NCI-H2171 (cell line): ENCODE measurements around the gene PADI3.
A peak's percentile ranks its signal among the peaks of the same experiment; 100 is the strongest.
"Not testable (repeated sequence)": the region's sequence is repeated elsewhere in the genome, so short reads cannot be mapped to it uniquely, and the experiment has no call there.

ENCODE experiments used
- DNase-seq: peaks from one replicate; lab custom pipeline; 2025; lab: John Stamatoyannopoulos, UW

PADI3 gene

DNA sequence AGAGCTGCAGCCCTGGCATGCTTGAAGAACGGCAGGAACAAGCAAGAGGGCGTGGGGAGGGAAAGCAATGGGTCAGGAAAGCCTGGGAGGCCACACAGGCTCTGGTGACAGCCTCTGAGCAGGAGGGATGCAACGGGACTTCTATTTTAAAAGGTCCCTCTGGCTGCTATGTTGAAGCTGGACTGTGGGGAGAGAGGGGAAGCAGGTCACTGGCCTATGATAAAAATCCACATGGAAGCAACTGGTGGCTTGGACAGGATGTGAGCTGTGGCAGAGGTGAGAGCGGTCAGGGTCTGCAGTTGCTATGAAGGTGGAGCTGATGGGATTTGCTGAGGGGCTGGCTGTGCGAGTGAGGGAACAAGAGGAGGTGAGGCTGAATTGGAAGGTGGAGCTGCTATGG lies 32.8 kb upstream of the PADI3 start:
- no peak for DNase-seq

DNA sequence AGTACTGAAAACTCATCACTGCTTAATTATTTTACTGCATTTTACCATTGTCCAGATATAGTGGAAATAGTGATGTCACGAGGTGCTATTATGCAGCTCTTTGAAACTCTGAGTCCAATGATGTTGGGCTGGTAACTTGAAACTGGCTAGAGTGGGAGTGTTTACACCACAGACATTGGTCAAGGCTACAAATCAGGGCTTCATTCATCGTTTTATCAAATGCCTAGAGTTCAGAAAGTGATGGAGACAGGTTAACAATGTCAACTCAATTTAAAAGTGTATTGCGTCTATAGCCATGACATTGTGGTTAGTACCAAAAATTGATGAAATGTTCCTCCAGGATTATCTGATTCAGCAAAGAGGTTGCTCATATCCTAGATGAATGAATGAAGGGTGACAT lies 31.3 kb upstream of the PADI3 start:
- no peak for DNase-seq

DNA sequence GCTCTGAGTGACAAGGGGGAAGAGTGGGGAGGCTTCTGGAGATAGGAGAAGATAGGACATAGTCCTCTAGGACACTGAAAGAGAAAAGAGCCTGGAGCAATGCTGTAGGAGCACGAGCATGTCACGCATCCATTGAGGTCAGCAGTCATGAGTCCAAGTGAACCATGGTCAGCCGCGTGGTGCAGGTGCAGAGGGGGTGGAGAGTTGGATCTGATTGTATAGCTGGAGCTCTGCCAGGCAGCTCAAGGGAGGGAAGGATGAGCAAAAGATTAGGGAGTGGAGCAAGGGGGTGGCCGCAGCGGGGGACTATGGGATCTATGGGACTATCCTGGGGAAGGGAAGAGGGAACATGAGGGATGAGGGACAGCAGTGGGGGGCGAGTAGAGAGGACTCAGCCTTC lies 30.0 kb upstream of the PADI3 start:
- DNase-seq = no peak

DNA sequence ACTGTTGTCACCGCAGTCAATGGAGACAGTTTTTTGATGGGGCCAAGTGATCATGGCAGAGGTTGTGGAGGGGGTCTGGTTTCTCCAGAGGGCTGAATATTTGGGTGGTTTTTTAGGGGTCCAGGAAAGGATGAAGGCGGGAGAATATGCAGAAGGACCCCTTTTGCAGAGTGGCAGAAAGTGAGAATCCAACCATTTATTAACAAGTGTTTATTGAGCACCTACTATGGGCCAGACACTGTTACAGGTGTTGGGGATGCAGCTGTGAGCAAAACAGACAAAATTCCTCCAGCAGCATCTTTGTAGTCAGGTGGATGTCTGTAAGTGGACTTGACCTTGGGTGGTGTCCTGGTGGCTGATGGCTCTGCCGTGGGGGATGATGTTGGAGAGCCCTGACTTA lies 28.6 kb upstream of the PADI3 start:
- no peak for DNase-seq

DNA sequence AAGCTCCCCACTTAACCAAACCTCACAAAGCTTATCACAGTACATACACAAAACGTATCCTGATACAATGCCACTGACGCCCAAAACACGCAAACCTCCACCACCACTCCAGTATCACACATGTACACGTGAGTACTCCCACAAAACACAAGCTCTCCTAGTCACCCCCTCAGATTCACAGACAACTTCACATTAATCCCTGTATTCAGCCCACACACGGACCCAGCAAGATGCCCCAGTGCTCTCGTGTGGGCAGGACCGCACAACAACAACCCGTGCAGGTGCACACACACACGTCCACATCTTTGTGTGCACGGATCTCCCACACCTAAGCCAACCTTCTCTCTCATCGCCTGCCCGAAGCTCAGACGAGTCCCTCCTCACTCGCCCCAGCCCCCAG lies 26.3 kb upstream of the PADI3 start:
- DNase-seq = no peak

DNA sequence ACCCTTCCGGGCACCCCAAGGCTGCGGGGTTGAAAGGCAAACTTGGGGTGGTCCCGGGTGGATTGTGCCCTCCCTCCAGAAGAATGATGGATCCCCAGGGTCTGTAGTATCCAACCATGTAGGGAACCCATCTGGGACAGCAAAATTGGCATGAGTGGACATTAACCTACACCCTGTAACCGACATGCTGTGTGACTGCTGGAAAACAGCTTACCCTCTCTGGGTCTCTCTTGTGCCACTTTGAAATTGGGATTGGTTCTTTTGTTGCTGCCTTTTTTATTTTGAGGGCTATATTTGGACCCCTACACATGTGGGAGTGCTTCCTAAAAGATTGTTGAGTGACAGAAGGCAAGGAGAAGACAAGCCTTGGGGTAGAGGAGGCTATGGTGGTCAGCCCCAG lies 24.5 kb upstream of the PADI3 start:
- DNase-seq = no peak

DNA sequence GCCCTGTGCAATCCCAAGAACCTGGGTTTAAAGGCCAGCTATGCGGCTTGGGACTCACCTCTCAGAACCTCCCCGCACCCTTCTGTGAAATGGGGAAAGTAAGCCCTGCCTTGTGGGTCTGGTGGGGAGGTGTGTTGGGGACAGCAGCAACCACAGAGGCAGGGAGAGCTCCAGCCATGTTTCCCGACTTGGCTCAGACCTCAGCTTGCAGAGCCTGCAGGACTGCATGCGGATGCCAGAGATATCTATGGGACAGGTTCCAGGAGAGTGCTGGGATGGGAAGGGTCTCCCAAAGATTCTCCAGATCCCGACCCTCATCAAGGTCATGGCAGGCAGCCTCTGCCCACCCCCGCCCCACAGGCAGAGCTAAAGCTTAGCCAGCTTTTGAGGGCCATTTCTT lies 23.8 kb upstream of the PADI3 start:
- DNase-seq = no peak

DNA sequence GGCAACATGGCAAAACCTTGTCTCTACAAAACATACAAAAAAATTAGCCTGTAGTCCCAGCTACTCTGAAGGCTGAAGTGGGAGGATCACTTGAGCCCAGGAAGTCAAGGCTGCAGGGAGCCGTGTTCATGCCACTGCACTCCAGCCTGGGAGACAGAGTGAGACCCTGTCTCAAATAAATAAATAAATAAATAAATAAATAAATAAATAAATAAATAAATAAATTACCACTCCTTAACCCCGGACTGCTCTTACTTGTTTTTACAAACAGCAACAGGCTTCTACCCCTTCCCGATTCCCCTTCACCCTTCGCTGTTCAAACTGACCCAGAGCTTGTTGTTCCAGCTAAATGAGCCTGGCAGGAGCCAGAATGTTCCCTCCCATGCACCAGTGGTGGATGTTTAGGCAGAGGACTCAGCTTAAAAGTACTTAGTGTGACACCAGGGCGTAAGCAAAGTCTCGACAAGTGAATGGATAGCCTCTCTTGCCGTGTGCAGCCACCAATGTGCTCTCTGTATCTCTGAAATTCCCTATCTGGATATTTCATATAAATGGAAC lies 21.5 kb upstream of the PADI3 start:
- no peak for DNase-seq

DNA sequence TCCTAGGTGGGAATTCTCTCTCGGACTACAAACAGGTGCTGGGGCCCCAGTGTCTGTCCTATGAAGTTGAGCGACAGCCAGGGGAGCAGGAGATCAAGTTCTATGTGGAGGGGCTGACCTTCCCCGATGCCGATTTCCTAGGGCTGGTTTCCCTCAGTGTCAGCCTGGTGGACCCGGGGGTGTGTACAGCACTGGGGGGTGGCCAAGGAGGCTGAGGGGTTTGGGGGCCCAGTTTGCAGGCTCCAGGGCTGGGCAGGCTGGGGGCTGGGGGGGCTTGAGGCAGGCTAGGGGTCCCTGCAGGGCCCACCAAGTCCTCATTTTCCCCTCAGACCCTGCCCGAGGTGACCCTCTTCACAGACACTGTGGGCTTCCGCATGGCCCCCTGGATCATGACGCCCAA lies 20.3 kb upstream of the PADI3 start:
- DNase-seq = no peak

DNA sequence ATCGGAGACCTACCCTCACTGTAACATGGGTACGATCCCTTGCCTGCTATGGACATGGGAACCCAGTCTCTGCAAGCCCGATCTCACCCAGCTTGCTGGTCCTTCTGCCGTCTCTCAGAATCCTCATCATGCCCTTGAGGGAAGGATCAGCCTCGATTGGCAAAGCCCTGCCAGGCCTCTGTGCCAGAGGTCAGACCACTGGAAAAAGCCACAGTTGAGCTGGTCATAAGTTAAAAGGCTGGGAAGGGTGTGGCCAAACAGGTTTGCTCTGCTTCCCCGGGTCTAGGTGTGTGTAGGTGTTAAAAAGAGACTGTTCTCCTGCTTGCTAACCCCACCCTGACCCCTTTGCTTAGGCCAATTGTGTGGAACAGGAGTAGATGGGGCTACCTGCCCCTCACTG lies 19.5 kb upstream of the PADI3 start:
- no peak for DNase-seq

DNA sequence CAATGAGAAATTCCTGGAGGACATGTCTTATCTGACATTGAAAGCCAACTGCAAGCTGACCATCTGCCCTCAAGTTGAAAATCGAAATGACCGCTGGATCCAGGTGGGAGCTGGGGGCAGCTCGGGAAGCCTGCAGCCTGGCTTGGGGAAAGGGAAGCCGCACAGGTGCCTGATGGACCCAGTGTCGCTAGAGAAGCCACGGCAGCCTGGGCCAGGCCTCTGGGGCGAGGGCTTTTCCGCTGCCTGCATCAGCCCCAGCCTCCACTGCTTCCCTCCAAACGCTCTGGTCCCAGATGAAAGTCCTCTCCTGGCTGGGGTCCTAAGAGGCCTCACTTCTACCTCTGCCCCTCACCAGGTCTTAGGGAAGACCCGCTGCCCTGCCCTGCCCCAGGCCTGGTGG lies 18.8 kb upstream of the PADI3 start:
- DNase-seq = no peak

DNA sequence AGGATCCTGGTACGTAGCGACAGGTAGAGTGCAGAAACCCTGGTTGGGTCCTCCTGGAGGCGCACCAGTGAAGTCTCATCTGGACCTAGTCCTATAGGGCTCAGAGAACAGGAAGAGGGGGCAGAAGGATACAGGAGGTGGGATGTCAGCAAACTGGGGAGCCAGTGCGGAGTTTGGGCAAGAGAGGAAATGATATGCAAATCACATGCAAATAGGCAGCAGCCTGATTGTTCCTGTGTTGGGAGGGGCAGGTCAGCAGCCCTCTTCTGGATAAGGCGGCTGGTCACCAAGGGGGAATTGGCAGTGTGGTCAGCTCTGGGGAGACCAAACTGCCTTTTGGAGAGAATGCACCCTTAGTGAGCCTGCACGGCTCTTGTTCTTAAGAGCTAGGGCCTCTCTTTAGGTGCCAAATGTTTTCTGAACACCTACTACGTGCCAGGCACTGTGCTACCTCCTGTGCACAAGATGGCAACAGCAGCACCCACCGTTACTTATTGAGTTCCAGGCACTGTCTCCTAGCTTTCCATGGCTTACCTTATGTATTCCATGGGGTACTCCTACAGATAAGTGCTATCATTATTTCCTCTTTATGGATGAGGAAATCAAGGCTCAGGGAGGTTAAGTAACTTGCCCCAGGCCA lies 18.1 kb upstream of the PADI3 start:
- no peak for DNase-seq

DNA sequence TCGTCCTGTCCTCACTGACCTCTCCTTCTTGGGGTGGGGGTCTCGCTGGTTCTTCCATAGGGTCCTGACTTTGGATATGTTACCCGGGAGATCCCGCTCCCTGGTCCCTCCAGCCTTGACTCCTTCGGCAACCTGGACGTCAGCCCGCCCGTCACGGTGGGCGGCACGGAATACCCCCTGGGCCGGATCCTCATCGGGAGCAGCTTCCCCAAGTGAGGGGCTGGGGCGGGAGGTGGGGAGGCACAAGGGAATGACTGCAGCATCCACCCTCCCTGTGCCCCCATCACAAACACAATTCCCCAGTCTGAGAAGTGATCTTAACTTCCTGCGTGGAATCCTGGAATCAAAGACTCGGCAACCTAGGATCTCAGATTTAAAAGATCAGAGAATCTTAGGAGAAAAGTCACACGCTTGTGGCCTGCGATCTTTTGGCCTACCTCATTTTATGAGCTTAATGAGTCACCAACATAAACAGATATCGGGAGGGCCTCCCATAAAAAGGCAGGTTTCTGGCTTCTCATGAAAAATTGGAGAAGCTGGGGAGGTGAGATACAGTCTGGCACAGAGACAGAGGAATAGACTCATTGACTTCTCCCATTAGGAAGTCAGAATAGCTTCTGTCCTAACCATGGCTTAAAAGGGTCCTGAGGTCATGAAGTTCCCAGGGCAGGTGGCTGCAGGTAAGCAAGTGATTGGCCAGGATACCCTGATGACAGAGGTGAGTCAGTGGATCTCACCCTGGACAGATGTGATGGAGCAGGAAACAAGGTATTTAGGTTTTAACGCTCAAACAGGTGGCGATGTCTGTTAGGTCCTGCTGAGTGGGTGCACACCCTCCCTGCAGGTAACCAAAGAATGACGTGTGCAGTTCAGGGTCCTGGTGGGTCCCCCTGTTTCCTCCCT lies 15.9 kb upstream of the PADI3 start:
- no peak for DNase-seq

DNA sequence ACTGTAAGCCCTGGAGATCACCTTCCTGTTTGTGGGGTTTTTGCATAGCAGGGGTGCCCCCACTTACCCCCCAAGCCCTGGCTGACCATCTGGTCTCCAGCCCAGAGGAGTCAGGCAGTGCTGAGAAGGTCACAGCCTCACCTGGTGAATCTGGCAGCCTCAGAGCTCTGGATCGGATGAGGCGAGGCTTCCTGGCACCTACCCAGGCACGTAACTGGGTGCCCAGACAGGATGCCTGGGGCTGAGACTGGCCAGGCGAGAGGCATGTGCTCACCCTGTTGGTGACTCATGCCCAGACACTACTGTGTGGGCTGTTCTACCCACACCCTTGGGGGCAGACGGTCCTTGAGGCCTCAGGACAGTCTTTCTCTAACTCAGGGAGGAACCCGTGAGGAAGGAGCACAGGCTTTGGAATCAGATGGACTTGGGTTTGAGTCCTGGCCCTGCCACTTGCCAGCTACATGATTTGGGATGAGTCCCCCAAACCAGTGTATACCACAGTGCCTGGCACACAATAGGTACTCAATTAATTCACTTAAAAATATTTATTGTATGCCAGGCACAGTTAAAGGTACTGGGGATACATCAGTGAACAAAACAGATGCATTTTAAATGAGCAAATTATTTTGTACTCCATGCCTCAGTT lies 15.1 kb upstream of the PADI3 start:
- no peak for DNase-seq

DNA sequence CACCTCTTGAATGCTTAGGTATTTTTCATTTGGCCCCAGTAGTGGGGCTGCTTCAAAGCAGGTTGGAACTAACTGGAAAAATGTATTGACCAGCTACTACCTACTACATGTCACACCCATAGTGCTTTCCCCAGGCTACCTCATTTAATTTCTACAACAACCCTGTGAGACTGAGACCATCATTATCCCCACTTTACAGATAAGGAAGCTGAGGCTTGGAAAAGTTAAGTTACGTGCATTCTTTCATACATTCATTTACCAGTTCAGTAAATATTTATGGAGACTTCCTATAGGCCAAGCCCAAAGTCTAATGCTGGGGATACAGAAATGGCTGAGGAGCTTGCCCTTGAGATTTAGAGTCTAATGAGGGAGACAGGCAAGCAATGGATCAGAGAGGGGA lies 14.5 kb upstream of the PADI3 start:
- DNase-seq = no peak

DNA sequence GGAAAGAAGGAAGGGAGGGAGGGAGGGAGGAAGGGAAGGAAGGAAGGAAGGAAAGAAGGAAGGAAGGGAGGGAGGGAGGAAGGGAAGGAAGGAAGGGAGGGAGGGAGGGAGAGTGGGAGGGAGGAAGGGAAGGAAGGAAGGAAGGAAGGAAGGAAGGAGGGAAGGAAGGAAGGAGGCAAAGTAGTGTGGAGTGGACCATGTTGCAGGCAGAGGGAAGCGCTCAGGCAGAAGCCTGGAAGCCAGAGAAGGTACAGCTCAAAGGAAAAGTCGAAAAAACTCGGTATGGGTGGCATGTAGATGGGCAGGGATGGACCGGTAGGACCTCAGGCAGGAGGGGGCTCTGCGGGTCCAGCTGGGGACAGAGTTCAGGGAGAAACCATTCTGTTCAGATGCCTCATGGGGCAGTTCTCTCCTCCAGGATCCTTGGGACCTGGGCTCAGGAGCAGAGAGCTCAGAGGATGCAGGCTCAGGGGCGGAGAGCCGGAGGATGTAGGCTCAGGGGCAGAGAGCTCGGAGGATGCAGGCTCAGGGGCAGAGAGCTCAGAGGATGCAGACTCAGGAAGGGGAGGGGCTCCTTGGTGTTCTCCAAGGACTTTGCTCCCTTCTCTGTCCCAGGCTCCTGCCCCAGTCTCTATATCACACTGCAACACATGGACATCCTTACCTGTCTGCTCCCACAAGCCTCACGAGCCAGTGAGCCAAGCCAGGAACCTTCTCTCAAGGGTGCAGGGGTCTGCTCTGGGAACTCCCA lies 13.6 kb upstream of the PADI3 start:
- no peak for DNase-seq

DNA sequence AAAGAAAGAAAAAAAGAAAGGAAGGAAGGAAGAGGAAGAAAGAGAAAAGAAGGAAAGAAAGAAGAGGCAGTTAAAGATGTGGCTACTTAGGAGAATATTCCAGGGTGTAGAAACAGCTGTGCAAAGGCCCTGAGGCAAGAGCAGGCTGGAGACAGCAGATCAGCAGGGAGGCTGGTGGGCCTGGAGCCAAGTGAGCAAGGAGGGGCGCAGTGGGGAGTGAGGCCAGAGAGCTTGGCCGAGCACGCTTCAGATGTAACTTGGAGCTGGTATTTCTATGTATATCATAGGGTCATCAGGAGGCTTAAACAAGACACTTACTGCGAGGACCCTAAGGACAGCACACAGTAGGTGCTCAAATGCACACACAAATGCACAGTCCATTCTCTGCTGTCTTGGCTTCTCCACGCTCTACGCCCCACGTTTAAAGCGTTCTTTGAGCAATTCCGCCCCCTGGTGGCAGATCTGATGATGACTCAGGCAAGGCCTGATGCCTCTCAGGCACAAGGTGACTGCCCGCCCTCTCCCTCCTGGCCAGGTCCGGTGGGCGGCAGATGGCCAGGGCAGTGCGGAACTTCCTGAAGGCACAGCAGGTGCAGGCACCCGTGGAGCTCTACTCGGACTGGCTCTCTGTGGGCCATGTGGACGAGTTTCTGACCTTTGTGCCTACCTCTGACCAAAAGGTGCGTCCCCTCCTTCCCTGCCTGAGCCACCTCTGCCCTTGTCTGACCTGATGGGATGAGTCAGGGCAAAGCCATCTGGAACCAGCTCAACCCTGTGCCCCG lies 11.9 kb upstream of the PADI3 start:
- peak; percentile 63 for DNase-seq

DNA sequence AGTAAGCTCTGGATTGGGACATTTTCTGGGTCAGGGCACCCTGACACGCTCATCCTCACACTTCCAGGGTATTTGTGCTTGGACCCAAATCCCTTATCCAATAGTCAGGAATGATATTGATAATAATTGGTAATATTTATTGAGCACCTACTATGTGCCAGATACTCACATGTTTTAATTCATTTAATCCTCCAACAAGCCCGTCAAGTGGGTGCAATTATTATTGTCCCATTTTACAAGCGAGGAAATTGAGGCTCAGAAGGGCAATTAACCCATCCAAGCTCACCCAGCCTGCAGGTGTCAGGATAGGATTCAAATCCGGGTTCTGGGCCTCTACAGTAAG lies 11.4 kb upstream of the PADI3 start:
- DNase-seq = no peak

DNA sequence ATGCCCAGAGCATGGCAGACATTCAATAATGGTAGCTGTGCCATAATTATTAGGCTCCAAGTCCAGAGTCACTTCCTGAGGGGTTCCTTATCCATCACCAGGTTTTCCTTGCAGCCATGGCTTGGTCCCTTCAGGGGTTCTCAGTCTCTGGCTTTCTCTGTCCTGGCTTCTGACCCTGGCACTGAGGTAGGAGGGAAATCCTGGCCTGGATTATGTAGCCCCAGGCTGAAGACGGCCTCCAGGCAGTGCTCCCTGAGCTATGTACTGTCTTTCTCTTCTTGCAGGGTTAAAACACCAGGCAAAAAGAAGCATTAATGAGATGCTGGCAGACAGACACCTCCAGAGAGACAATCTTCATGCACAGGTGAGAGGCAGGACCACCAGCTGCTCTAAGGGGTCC lies 9.5 kb upstream of the PADI3 start:
- DNase-seq = peak; percentile 74

DNA sequence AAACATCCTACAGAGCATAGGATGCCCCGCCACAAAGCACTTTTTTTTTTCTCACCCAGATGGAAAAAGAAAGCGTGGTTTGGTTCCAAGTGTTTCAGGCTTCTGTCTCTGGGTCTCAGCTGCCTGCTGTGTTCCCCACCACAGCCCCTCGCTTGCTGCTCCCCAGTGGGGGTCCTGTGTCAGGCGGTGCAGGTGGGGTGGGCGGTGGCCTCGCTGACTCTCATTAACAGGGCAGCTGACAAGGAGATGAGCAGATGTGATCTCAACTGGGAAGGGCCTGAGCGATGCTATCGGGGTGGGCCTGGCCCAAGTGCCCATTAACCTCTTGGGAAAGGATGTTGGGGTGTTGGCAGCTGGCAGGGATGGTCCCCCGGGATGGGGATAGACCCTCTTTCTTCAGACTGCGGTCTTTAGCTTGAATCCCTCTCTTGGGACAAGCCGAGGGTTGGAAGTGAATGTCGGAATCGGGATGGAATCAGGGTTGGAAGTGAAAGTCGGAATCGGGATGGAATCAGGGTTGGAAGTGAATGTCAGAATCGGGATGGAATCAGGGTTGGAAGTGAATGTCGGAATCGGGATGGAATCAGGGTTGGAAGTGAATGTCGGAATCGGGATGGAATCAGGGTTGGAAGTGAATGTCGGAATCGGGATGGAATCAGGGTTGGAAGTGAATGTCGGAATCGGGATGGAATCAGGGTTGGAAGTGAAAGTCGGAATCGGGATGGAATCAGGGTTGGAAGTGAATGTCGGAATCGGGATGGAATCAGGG lies 7.7 kb upstream of the PADI3 start:
- peak; percentile 88 for DNase-seq

DNA sequence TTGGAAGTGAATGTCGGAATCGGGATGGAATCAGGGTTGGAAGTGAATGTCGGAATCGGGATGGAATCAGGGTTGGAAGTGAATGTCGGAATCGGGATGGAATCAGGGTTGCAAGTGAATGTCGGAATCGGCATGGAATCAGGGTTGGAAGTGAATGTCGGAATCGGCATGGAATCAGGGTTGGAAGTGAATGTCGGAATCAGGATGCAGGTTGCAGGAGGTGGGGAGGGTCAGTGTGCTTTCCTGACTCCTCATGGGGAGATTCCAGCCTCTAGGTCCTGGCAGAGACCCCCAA lies 7.2 kb upstream of the PADI3 start:
- not testable (repeated sequence) for DNase-seq
